DND-41 (cell line): Measurements from ENCODE around the gene OLIG1.

Experiments
- ATAC-seq: fragments of 200-7000 bp; cut with Tn5 transposase; 3 replicates; pipeline ENCODE4 v1.9.1; 2021; ENCODE audit warnings: low read depth; ENCODE audit not compliant: insufficient read depth
- DNase-seq: peaks from one replicate; pipeline ENCODE4 v3.0.0-alpha.2; 2020
- H2AFZ ChIP-seq: 2 replicates; pipeline ENCODE4 v1.6.0; 2012; ENCODE audit warnings: low read depth, low read length
- H3K27ac ChIP-seq: 2 replicates; pipeline ENCODE4 v1.5.1; 2012; ENCODE audit warnings: low read length, inconsistent platforms
- H3K27me3 ChIP-seq: fragments of 200-600 bp; sonication (generic); 2 replicates; pipeline ENCODE4 v1.6.0; 2012; ENCODE audit warnings: low read length, mild to moderate bottlenecking, inconsistent platforms; ENCODE audit not compliant: insufficient read depth, poor library complexity
- H3K36me3 ChIP-seq: 2 replicates; pipeline ENCODE4 v1.5.1; 2012; ENCODE audit warnings: low read length, inconsistent platforms; ENCODE audit not compliant: insufficient read depth
- H3K4me1 ChIP-seq: 2 replicates; pipeline ENCODE4 v1.5.1; 2012; ENCODE audit warnings: mild to moderate bottlenecking, low read length; ENCODE audit not compliant: insufficient read depth
- H3K4me2 ChIP-seq: 2 replicates; pipeline ENCODE4 v1.6.0; 2012; ENCODE audit warnings: mild to moderate bottlenecking, moderate library complexity, low read length, inconsistent platforms; ENCODE audit not compliant: insufficient read depth
- H3K4me3 ChIP-seq, 2 experiments: fragments of 200-600 bp in 1 of 2; shearing (Covaris generic) in 1 of 2; 2 replicates each; pipeline ENCODE4 v1.5.1; 2012 to 2016; ENCODE audit warnings: inconsistent platforms in 2 of 2, low read length in 2 of 2, mild to moderate bottlenecking in 2 of 2, low read depth in 1 of 2, moderate library complexity in 1 of 2
- H3K79me2 ChIP-seq: 2 replicates; pipeline ENCODE4 v1.6.0; 2012; ENCODE audit warnings: low read length, inconsistent platforms; ENCODE audit not compliant: insufficient read depth
- H3K9ac ChIP-seq: 2 replicates; pipeline ENCODE4 v1.6.0; 2012; ENCODE audit warnings: low read depth, mild to moderate bottlenecking, inconsistent platforms, low read length, moderate library complexity
- H3K9me3 ChIP-seq: 2 replicates; pipeline ENCODE4 v1.5.1; 2012; ENCODE audit warnings: low read length, moderate library complexity, mild to moderate bottlenecking, inconsistent platforms; ENCODE audit not compliant: insufficient read depth, severe bottlenecking
- H4K20me1 ChIP-seq: 2 replicates; pipeline ENCODE4 v1.6.0; 2012; ENCODE audit warnings: low read length; ENCODE audit not compliant: insufficient read depth
- CTCF ChIP-seq: IDR thresholded peaks from 2 replicates; pipeline ENCODE4 v1.5.1; 2012; ENCODE audit warnings: borderline replicate concordance, low read length, moderate library complexity, mild to moderate bottlenecking; ENCODE audit not compliant: poor library complexity, severe bottlenecking; ENCODE audit errors: extremely low read depth
- EZH2 ChIP-seq: IDR thresholded peaks from 3 replicates; pipeline ENCODE4 v1.6.1; 2012; ENCODE audit warnings: borderline replicate concordance, low read depth, mild to moderate bottlenecking, moderate library complexity, low read length, inconsistent platforms; ENCODE audit not compliant: severe bottlenecking

The OLIG1 gene

GRCh38 chr21:33031152-33031911, 38.6 kb upstream of the OLIG1 start:
- no peak overlapping the region for H3K4me3 ChIP-seq
- no peaks in the 10 kb centered on the region for H4K20me1 ChIP-seq
- no peak for ATAC-seq
- no peak for TF ChIP-seq EZH2
- TF ChIP-seq CTCF: no peak
- DNase-seq: no peak
- H3K36me3 ChIP-seq: no peaks in the 10 kb centered on the region
- H3K4me1 ChIP-seq: peaks cover 3% of the 10 kb centered on the region
- H3K27ac ChIP-seq: no peak overlapping the region
- H3K4me2 ChIP-seq: no peak overlapping the region
- no peaks in the 10 kb centered on the region for H3K79me2 ChIP-seq
- no peak overlapping the region for H3K9ac ChIP-seq
- no peak overlapping the region for H2AFZ ChIP-seq
- H3K9me3 ChIP-seq: no peaks in the 10 kb centered on the region
- H3K27me3 ChIP-seq: peaks cover 12% of the 10 kb centered on the region

DNA sequence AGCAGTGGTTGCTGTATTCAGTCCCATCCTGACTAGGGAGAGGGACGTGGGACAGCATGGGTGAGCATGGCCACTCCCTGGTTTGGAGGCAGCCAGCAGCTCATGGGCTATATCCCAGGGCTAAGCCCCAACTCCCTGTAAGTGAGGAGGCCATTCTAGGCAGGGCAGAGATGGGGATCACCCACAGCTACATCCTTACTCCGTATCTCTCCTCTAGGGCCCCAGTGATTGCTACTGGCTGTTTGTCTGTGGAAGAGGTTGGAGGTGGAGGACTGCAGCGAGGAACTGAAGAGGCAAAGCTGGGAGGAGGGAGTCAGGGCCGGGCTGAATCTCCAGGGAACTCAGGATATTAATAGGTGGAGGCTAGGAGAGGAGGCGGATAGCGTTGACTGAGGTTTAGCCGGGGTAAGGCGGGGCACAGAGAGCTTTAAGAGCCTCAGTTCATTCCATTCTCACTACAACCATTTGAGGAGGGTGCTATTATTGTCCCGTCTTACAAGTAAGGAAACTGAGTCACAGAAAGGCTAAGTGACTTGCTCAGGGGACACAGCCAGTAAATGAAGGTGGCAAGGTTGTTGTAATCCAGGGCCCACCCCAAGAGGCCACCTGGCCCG, 37.4 kb upstream of the OLIG1 start:
- no peaks in the 10 kb centered on the region for H3K79me2 ChIP-seq

GRCh38 chr21:33033094-33033951, 36.6 kb upstream of the OLIG1 start:
- H3K79me2 ChIP-seq: no peaks in the 10 kb centered on the region
- H3K27me3 ChIP-seq: peaks cover 11% of the 10 kb centered on the region
- no peak for TF ChIP-seq EZH2
- TF ChIP-seq CTCF: no peak
- no peak overlapping the region for H3K9ac ChIP-seq
- H3K36me3 ChIP-seq: no peaks in the 10 kb centered on the region
- no peak overlapping the region for H3K4me3 ChIP-seq
- no peak overlapping the region for H2AFZ ChIP-seq
- no peaks in the 10 kb centered on the region for H4K20me1 ChIP-seq
- no peak overlapping the region for H3K4me2 ChIP-seq
- no peak overlapping the region for H3K27ac ChIP-seq
- H3K4me1 ChIP-seq: peaks cover 9% of the 10 kb centered on the region
- DNase-seq: no peak
- ATAC-seq: no peak
- H3K9me3 ChIP-seq: no peaks in the 10 kb centered on the region

More for the DNA sequence above, 37.4 kb upstream of the OLIG1 start:
- peaks cover 9% of the 10 kb centered on the region for H3K4me1 ChIP-seq
- no peaks in the 10 kb centered on the region for H4K20me1 ChIP-seq
- no peaks in the 10 kb centered on the region for H3K36me3 ChIP-seq
- no peak for ATAC-seq
- H3K9ac ChIP-seq: no peak overlapping the region
- TF ChIP-seq EZH2: no peak
- TF ChIP-seq CTCF: no peak
- no peaks in the 10 kb centered on the region for H3K9me3 ChIP-seq
- no peak overlapping the region for H3K4me2 ChIP-seq
- H3K27ac ChIP-seq: no peak overlapping the region
- peaks cover 12% of the 10 kb centered on the region for H3K27me3 ChIP-seq
- no peak for DNase-seq
- no peak overlapping the region for H3K4me3 ChIP-seq
- no peak overlapping the region for H2AFZ ChIP-seq
